Measurements from ENCODE around the gene KREMEN1.

The KREMEN1 gene

GRCh38 chr22:29207562-29208501 lies 135.0 kb downstream of the KREMEN1 start:
- no peak for DNase-seq (ENCODE audit: low read depth in 2 of 2)

DNA sequence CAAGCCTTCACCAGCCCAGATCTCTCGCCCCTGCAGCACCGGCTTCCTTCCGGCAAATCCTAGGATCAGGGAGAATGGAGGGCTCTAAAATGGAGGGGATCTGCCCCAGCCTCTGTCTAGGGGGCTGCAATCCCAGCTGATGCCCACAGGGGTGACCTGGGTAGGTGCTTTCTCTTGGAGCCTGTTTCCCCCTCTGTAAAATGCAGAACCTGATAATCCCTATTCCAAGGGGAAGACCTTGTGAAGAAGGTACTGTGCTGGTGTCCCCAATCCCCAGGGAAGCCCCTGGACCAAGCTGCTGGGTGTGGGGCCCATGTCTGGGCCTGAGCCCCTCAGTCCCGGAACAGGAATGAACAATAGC lies 135.6 kb downstream of the KREMEN1 start:
- no peak for DNase-seq (ENCODE audit: low read depth in 2 of 2)

DNA sequence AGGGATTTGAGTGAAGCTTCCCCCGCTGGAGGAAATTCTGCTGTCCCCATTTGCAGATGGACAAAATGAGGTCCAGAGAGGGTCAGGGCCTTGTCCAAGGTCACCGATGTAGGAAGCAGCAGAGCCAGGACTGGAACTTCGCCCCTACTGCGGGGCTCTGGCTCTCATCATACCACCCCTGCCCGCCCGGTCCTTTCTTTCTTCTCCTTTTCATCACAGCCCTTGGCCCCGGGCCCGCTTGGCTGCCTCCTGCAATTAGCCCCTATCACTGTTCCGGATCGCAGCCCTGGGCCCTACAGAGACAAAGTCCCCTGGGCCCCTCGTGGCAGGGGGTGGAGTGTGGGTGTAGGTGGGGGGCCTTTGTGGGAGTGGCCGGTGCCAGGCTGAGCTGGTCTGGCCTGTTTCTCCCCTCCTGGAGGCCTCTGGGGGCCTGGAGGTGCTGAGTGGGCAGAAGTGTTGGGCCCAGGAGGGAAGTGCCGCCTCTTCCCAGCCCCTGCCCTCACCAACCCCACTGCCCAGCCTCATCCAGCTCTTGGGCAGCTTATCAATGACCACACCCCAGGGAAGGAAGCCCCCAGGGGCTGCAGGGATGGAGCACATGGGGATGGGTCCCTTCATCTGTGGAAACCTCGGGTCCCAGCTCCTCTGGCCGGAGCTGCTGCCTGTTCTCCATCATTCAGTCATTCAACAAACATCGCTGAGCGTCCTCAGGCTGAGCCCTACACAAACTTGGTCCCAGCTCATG lies 136.2 kb downstream of the KREMEN1 start:
- DNase-seq (ENCODE audit: low read depth in 2 of 2), result no peak

DNA sequence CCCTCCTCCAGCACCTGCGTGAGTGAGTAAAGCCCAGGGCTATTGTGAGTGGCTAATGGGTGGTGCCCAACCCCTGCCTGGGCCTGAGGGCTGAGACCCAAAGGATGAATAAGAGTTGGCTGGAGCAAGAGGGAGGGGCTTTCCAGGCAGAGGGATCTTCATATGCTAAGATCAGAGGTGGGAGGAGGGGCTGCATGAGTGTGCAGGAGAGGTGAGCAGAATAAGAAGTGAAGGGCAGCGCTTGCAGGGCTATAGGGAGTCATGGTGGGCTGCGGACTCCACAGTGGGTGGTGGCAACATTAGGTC lies 136.7 kb downstream of the KREMEN1 start:
- no peak for DNase-seq (ENCODE audit: low read depth in 2 of 2)

- no peak for DNase-seq (ENCODE audit: low read depth in 2 of 2)
Observed at GRCh38 chr22:29211066-29211465, 138.2 kb downstream of the KREMEN1 start.

GRCh38 chr22:29211466-29211865 lies 138.6 kb downstream of the KREMEN1 start:
- no peak for DNase-seq (ENCODE audit: low read depth in 2 of 2)

DNA sequence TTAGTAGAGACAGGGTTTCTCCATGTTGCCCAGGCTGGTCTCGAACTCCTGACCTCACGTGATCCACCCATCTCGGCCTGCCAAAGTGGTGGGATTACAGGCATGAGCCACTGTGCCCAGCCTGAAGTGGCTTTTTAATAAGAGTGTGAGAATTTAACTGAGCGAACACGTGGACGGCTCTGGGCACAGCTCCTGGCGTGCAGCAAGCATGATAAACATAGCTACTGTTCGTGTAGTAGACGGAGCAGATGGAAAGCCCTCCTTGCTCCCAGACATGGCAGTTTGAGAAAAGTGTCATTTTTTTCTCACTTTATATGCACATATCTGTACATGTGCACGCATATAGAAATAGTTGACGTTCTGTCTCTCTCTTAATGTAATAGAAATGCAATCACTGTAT lies 139.9 kb downstream of the KREMEN1 start:
- no peak for DNase-seq (ENCODE audit: low read depth in 2 of 2)

DNA sequence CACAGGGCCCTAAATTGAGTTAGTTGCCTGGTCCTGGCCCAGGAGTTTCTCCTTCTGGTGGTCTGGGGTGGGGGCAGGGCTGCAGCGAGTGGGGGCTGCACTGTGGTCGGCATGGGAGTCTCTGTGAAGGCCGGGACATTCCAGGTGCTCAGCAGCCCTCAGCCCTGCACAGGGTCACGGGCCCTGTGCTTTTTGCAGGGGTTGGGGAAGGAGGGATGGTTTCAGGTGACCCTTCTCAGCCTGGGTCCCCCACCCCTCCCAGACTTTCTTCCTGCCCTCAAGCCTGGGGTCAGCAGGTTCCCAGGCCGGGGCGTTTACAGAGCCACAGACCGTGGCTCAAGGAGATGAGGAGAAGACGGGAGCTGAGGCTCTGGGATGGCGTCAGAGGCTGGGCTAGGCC lies 140.7 kb downstream of the KREMEN1 start:
- no peak for DNase-seq (ENCODE audit: low read depth in 2 of 2)

DNA sequence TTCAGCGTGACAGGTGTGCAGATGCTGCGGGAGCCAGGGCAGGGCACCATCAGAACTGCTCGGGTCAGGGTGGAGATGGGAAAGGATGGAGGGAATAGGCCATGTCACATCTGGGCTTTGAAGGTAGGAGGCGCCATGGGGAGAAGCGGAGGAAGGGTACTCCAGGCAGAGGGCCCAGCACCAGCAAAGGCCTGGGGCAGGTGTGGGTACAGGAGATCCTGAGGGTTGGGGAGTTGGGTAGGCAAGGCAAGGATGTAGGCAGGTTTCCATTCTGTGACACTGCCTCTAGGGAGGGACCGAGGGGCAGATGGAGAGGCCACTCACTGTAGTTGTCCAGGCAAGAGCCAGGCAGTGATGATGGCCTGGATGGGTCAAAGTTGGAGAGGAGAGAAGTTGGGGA lies 141.4 kb downstream of the KREMEN1 start:
- DNase-seq (ENCODE audit: low read depth in 2 of 2), result no peak

DNA sequence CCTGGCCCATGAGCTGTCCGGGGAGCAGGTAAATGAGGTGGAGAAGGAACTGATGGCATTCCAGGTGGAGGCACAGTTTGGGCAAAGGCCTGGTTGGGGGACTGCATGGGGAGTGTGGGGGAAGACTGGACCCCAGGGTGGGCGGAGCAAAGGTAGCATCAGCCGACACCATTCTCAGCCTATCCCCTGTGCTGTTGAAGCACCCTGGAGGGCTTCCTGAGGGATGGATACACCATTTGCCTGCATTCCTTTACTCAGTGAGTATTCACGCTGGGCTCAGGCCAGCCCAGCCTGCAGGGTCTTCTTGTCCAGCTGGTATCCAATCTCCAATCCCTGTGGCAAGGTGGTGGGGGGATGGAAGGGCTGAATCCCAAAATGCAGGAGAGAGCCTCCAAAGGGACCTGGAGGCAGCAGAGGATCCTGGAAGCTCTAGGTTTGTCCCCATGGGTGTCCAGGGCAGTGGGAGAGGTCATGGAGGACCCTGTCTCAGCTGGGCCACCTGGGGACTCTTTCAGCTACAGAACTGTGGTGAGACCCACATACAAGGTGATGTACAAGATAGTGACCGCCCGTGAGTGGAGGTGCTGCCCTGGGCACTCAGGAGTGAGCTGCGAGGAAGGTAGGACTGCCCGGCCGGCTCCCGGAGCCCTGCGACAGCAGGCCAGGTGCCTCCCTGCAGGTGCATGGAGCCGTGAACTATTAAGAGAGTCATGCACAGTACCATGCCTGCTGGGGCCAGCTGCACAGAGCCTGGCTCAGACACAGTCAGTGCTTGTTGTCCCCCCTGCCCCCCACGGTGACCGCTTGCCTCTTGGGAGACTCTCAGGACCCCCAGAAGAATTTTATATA lies 142.4 kb downstream of the KREMEN1 start:
- DNase-seq (ENCODE audit: low read depth in 2 of 2), result no peak

- no peak for DNase-seq (ENCODE audit: low read depth in 2 of 2)
Observed at GRCh38 chr22:29216011-29216872, 143.4 kb downstream of the KREMEN1 start.

DNA sequence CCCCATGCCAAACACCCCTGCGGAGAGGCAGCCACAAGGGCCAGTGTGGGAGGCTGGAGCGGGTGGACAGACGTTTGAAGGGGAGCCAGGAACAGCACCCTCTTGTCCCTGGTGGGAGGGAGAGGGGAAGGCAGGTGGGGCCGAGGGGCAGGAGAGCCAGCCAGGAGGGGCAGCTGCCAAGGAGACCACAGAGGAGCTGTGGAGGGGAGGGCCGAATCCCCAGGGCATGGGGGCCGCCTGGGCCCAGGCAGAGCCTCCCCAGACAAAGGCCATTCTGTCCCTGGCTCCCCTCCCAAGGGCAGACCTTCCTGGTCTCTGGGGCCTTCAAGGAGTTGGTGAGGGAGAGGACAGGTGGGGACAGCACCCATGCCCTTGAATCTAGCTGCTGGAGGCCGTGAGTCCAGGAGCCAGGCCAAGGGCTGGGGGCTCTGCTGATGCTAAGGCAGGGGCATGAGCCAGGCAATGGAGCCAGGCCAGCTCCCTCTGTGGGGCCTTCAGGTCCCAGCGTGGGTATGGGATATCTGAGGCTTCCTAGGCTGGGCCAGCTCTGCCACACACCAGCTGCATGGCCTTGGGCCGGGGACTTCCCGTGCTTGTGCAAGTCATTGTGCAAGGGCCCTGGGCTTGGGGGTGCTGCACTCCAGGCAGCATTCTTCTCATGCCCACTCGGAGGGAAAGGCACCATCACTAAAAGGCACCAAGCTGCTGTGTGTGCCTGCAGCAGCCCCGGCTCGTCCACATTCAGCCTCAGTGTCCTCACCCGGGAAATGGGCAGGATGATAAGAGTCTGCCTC lies 144.2 kb downstream of the KREMEN1 start:
- no peak for DNase-seq (ENCODE audit: low read depth in 2 of 2)
